GM13976 (cell line): ENCODE data around the gene PRRG3.

Source experiments
- DNase-seq: peaks from one replicate; pipeline ENCODE4 v3.0.0; 2012; ENCODE audit warnings: low spot score
- in situ Hi-C: fragments of 300-500 bp; cut with MboI; formaldehyde crosslinking; loops from one replicate; pipeline ENCODE4 v1.12.0; 2022; ENCODE audit warnings: low sequenced_read_pairs, mixed read lengths, inconsistent platforms; ENCODE audit not compliant: unreplicated experiment
- TF ChIP-seq, protein P1 (sequence below): IDR thresholded peaks from 2 replicates; pipeline ENCODE4 v1.5.1; 2012; ENCODE audit warnings: borderline replicate concordance, mild to moderate bottlenecking; ENCODE audit not compliant: insufficient read depth; ENCODE audit errors: extremely low read depth, missing control alignments, control extremely low read depth

The PRRG3 gene

DNA sequence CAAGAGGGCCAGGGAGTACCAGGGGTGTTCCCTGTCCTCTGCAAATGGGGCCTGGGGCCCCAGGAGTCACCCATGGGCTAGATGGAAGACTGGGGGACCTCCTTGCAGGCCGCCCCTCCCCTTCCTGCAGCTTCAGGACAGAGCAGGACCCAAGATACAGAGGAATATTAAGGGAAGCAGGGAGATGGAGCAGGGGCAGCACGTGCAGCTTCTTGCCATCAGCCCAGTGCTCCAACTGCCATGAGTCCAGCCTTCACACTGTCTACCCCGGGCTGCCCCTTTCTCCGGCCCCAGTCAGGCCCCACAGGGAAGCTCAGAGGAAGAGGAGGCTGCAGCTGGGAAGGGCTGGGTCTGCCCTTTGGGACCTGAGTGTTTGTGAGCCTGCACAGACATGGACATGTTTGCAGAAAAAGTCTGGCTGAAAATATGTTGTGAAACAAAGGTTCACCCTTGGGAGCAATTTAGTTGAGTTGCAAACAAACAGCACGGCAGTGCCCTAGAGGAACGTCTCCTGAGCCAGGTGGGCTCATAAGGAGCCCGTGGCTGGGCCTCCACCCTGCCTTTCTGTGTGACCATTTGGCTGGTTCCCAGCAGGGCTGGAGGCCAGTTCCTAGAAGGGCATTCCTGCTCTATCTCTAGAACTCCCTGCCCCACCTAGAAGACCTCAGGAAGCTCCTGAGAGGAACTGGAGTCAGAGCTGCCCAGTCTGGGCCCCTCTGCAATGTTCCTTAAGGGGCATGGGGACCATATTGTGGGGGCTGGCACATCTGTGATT, 29.5 kb downstream of the PRRG3 start:
- TF ChIP-seq, protein P1, sequence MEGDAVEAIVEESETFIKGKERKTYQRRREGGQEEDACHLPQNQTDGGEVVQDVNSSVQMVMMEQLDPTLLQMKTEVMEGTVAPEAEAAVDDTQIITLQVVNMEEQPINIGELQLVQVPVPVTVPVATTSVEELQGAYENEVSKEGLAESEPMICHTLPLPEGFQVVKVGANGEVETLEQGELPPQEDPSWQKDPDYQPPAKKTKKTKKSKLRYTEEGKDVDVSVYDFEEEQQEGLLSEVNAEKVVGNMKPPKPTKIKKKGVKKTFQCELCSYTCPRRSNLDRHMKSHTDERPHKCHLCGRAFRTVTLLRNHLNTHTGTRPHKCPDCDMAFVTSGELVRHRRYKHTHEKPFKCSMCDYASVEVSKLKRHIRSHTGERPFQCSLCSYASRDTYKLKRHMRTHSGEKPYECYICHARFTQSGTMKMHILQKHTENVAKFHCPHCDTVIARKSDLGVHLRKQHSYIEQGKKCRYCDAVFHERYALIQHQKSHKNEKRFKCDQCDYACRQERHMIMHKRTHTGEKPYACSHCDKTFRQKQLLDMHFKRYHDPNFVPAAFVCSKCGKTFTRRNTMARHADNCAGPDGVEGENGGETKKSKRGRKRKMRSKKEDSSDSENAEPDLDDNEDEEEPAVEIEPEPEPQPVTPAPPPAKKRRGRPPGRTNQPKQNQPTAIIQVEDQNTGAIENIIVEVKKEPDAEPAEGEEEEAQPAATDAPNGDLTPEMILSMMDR: no peak
- DNase-seq: no peak
- in situ Hi-C loops: no loop called here

DNA sequence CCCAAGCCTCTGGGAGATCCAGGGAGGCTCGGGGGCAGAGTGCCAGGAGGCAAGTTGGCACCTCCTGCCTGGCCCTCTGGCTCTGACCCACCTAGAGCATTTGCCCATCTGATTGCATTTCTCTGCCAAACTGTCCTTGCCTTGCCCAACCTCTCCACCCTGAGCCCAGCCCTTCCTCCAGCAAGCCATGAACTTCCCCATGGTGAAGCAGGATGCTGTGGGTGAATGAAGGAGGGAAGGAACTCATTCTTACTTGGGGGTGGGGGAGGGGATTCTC, 30.0 kb downstream of the PRRG3 start:
- no peak for DNase-seq
- TF ChIP-seq, protein P1: no peak
- in situ Hi-C loops: no loop called here

DNA sequence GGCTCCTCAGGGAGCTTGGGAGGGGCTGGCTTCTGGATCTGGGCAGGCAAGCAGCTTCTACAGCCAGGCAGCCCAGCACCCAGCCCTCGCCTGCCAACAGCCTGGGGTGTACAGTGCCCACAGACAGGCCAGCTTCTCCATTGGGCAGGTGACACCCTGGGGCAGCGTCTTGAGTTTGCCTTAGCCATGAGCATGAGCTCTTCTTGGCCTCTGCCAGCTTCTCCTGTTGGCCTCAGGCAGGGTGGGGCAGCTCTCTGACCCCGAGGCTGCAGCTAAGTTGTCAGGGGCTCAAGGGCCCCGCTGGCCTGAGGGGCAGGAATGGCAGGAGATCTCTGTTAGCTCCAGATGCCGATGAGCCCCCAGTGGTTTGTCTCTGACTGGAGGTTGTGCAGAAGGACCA, 31.5 kb downstream of the PRRG3 start:
- in situ Hi-C loops: no loop called here
- TF ChIP-seq, protein P1: no peak
- no peak for DNase-seq

DNA sequence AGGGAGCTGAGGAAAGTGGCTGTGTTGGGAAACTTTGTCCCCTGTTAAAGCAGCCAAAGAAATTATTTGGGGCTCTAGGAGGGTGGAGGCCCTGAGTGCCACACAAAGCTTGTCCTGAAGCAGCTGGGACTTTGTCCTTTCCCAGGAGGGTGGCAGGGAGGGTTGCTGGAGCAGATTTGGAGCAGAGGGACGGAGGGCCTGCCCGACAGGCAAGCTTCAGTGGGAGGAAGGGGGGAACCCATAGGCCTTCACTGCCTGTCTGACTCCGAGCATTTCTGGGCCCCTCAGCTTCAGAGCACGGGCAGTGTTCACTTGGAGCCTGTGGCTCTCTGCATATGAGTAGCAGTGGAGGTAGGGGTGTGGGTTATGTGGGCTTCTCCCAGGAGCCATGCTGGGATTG, 32.1 kb downstream of the PRRG3 start:
- in situ Hi-C loops: no loop called here
- no peak for DNase-seq
- TF ChIP-seq, protein P1: no peak

DNA sequence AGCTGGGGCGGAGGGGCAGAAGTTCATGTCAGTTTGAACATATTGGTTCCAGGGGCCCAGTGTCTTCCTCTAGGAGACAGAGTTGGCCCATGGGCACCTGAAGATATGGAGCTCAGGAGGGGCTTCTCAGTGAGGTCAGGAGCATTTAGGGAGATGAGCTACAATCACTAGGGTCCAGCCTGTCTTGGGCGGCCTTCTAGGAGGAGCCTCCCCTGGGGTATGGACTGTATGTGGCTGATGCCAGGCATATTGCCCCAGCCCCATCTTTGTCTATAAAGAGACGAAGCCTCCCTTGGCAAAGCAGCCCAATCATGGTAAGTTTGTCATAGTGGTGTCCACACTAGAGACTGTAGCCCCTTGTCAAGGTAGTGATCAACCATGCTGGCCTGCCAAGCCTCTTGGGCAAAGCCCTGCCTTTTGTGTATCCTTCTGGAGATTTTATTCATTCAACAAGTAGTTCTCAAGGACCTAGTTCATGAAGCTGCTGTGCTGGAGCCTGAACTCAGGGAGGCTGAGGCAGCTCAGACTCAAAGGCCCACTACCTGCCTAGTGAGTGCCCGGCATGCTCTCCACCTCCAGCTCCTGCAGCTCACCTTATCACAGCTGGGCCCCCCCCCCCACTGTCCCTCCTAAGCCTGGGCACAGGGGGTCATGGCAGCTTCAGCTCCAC, 33.9 kb downstream of the PRRG3 start:
- in situ Hi-C loops: no loop called here
- TF ChIP-seq, protein P1: no peak
- DNase-seq: no peak

DNA sequence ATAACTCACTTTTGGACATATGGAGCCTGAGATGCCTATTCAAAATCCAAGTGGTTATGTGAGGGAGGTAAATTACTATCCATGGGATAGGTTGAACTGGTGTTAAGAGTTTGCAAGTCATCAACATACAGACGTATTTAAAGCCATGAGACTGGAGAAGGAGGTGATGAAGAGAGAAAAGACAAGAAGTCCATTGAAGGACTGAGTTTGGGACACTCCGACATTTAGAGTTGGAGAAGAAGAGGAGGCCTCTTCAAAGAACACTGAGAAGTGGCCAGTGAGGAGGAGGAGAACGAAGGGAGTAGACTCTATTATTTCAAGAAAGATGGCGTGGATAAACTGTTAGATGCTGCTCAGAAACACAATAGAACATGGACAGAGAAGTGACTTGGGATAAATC, 39.2 kb downstream of the PRRG3 start, which contains the start of gene CNGA2:
Gene CNGA2 (plus strand): TSS at position 301 of the 400 bp plus-strand sequence. CDS start 3,738 bp downstream, outside the sequence.
- in situ Hi-C loops: no loop called here
- TF ChIP-seq, protein P1: no peak
- no peak for DNase-seq
